ENCODE results near the gene CACNA2D3. TPM values are rescaled to one million over a fixed set of nuclear protein-coding genes. Genes with fewer than 3 reads are reported as not detected.

CACNA2D3 gene
- total RNA-seq, 2 donors from 2014 or later = 0.97 TPM; not detected in 1

GRCh38 chr3:54564374-54564925 is 442.1 kb downstream of the CACNA2D3 start:
- no peak overlapping the region for H3K4me3 ChIP-seq (ENCODE audit: low read length)
- no peak for DNase-seq
- Mint-ChIP-seq H3K4me1 (no peaks in the 10 kb centered on the region), H3K27me3 (ENCODE audit: insufficient read depth) (no peaks in the 10 kb centered on the region), H3K4me3 (no peak overlapping the region), H3K27ac (no peak overlapping the region), H3K36me3 (ENCODE audit: low read depth) (no peaks in the 10 kb centered on the region), H3K9me3 (no peaks in the 10 kb centered on the region)
- no peak overlapping the region for H3K9ac ChIP-seq (ENCODE audit: extremely low read depth, low read length, poor library complexity, severe bottlenecking)
- no peak for TF ChIP-seq CTCF (conservative IDR thresholded peaks at IDR 0.05)
- H3K27me3 ChIP-seq (ENCODE audit: control insufficient read depth, insufficient read depth, low read length, poor library complexity, severe bottlenecking) = no peaks in the 10 kb centered on the region
- no peaks in the 10 kb centered on the region for H3K4me1 ChIP-seq (ENCODE audit: control insufficient read depth, insufficient read depth, low read length)
- 88 to 92% methylated on average over 5 to 6 of the region's 6 CpGs for WGBS, 2 experiments (ENCODE audit: insufficient coverage in 1 of 2, insufficient read length in 1 of 2)
- H3K27ac ChIP-seq (ENCODE audit: low read depth, low read length) = no peak overlapping the region
- no peaks in the 10 kb centered on the region for H3K36me3 ChIP-seq (ENCODE audit: control insufficient read depth, insufficient read depth, low read length)
- H3K9me3 ChIP-seq (ENCODE audit: control insufficient read depth, low read length) = no peaks in the 10 kb centered on the region

- Histone ChIP-seq H3K4me1 (ENCODE audit: control insufficient read depth, insufficient read depth, low read length) (no peaks in the 10 kb centered on the region), H3K4me3 (ENCODE audit: low read length) (no peak overlapping the region), H3K36me3 (ENCODE audit: control insufficient read depth, insufficient read depth, low read length) (no peaks in the 10 kb centered on the region), H3K27ac (ENCODE audit: low read depth, low read length) (no peak overlapping the region), H3K27me3 (ENCODE audit: control insufficient read depth, insufficient read depth, low read length, poor library complexity, severe bottlenecking) (no peaks in the 10 kb centered on the region), H3K9me3 (ENCODE audit: control insufficient read depth, low read length) (no peaks in the 10 kb centered on the region), H3K9ac (ENCODE audit: extremely low read depth, low read length, poor library complexity, severe bottlenecking) (no peak overlapping the region)
- Mint-ChIP-seq H3K4me3 (no peak overlapping the region), H3K9me3 (no peaks in the 10 kb centered on the region), H3K4me1 (no peaks in the 10 kb centered on the region), H3K27me3 (ENCODE audit: insufficient read depth) (no peaks in the 10 kb centered on the region), H3K27ac (no peak overlapping the region), H3K36me3 (ENCODE audit: low read depth) (no peaks in the 10 kb centered on the region)
- TF ChIP-seq CTCF (conservative IDR thresholded peaks at IDR 0.05) = no peak
- DNase-seq = no peak
Measured at GRCh38 chr3:54565956-54566355, 443.6 kb downstream of the CACNA2D3 start.

GRCh38 chr3:54567949-54568348 is 445.6 kb downstream of the CACNA2D3 start:
- Histone ChIP-seq H3K9me3 (ENCODE audit: control insufficient read depth, low read length) (no peaks in the 10 kb centered on the region), H3K36me3 (ENCODE audit: control insufficient read depth, insufficient read depth, low read length) (no peaks in the 10 kb centered on the region), H3K27me3 (ENCODE audit: control insufficient read depth, insufficient read depth, low read length, poor library complexity, severe bottlenecking) (no peaks in the 10 kb centered on the region), H3K27ac (ENCODE audit: low read depth, low read length) (no peak overlapping the region), H3K9ac (ENCODE audit: extremely low read depth, low read length, poor library complexity, severe bottlenecking) (no peak overlapping the region), H3K4me3 (ENCODE audit: low read length) (no peak overlapping the region), H3K4me1 (ENCODE audit: control insufficient read depth, insufficient read depth, low read length) (no peaks in the 10 kb centered on the region)
- Mint-ChIP-seq H3K36me3 (ENCODE audit: low read depth) (no peaks in the 10 kb centered on the region), H3K4me3 (no peak overlapping the region), H3K27ac (no peak overlapping the region), H3K9me3 (no peaks in the 10 kb centered on the region), H3K4me1 (no peaks in the 10 kb centered on the region), H3K27me3 (ENCODE audit: insufficient read depth) (no peaks in the 10 kb centered on the region)
- WGBS, 2 experiments (ENCODE audit: insufficient coverage in 1 of 2, insufficient read length in 1 of 2) = 94 to 100% methylated on average over 1 to 3 of the region's 3 CpGs
- no peak for TF ChIP-seq CTCF (conservative IDR thresholded peaks at IDR 0.05)
- DNase-seq = no peak

Measured in endodermal cell (in vitro differentiated cells).